Left lung (tissue), 10 donors: ENCODE data around the gene MYH4. TPM values are rescaled to one million over a fixed set of nuclear protein-coding genes. Genes with fewer than 3 reads are reported as not detected.

Experiments used
- ATAC-seq: fragments of 200-7000 bp; cut with Tn5 transposase; one replicate; pipeline ENCODE4 v1.9.1; 2020; ENCODE audit warnings: moderate library complexity
- DNase-seq, 4 donors: peaks; one replicate each; pipeline ENCODE4 v3.0.0-alpha.2; 2013 to 2020
- H3K27ac ChIP-seq, 2 donors: fragments of 200-600 bp; sonication (generic) in 1 of 2; one replicate each; pipeline versions ENCODE4 v1.5.0 to v1.8.0; 2020 to 2021
- H3K27me3 ChIP-seq, 2 donors: fragments of 200-600 bp; sonication (generic) in 1 of 2; one replicate each; pipeline versions ENCODE4 v1.5.0 to v1.8.0; 2020 to 2021
- H3K36me3 ChIP-seq, 2 donors: fragments of 200-600 bp; sonication (generic) in 1 of 2; one replicate each; pipeline versions ENCODE4 v1.5.0 to v1.8.0; 2020 to 2021
- H3K4me1 ChIP-seq, 2 donors: fragments of 200-600 bp; one replicate each; pipeline ENCODE4 v1.8.0; 2021
- H3K4me3 ChIP-seq, 2 donors: fragments of 200-600 bp; sonication (generic) in 1 of 2; one replicate each; pipeline versions ENCODE4 v1.5.0 to v1.8.0; 2020 to 2021; ENCODE audit warnings: mild to moderate bottlenecking in 1 of 2
- H3K9me3 ChIP-seq, 2 donors: fragments of 200-600 bp; sonication (generic) in 1 of 2; one replicate each; pipeline versions ENCODE4 v1.5.0 to v1.8.0; 2020 to 2021
- intact Hi-C, 2 donors: fragments of 100-400 bp; cut with DNase I; formaldehyde crosslinking; loops; one replicate each; pipeline versions ENCODE4 v1.11.2 to v1.14.2; 2022
- polyA plus RNA-seq, 6 donors: library from polyadenylated mRNA; unstranded; fragments of 120-200 nt; gene quantifications; one replicate each; pipeline ENCODE4 v1.2.1, GENCODE V29; 2013; ENCODE audit not compliant: insufficient read length in 6 of 6
- total RNA-seq, 2 donors: library from RNA; stranded (reverse); fragmentation: NEBNext Ultra II Directional; extraction: Animal tissue kit (Norgen Biotek cat#: 25700); gene quantifications; one replicate each; pipeline ENCODE4 v1.2.1, GENCODE V29; 2021
- TF ChIP-seq, protein P1 (sequence below), 2 donors: fragments of 200-600 bp; sonication (generic) in 1 of 2; IDR thresholded peaks; one replicate each; pipeline versions ENCODE4 v1.5.0 to v1.8.0; 2021; ENCODE audit warnings: antibody characterized with exemption in 2 of 2
- donor health status: DM: no; HTN: yes; CAD: no.
- donor health status: DM: no; HTN: no; CAD: no.

MYH4 gene
- total and polyA plus RNA-seq, 8 donors, result not detected

GRCh38 chr17:10429421-10430045, 39.8 kb downstream of the MYH4 start:
- ATAC-seq (no peak), DNase-seq (no peak)
- Histone ChIP-seq H3K9me3 (peaks cover 0 to 6% of the 10 kb centered on the region in 2 donors), H3K4me3 (no peak overlapping the region), H3K4me1 (no peaks in the 10 kb centered on the region), H3K36me3 (no peaks in the 10 kb centered on the region), H3K27ac (no peak overlapping the region), H3K27me3 (no peaks in the 10 kb centered on the region)
- intact Hi-C loops, result no loop called here
- TF ChIP-seq, protein P1, sequence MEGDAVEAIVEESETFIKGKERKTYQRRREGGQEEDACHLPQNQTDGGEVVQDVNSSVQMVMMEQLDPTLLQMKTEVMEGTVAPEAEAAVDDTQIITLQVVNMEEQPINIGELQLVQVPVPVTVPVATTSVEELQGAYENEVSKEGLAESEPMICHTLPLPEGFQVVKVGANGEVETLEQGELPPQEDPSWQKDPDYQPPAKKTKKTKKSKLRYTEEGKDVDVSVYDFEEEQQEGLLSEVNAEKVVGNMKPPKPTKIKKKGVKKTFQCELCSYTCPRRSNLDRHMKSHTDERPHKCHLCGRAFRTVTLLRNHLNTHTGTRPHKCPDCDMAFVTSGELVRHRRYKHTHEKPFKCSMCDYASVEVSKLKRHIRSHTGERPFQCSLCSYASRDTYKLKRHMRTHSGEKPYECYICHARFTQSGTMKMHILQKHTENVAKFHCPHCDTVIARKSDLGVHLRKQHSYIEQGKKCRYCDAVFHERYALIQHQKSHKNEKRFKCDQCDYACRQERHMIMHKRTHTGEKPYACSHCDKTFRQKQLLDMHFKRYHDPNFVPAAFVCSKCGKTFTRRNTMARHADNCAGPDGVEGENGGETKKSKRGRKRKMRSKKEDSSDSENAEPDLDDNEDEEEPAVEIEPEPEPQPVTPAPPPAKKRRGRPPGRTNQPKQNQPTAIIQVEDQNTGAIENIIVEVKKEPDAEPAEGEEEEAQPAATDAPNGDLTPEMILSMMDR (IDR thresholded peaks at IDR 0.05), result no peak

GRCh38 chr17:10428781-10429180, 40.6 kb downstream of the MYH4 start:
- ATAC-seq (no peak), DNase-seq (no peak)
- Histone ChIP-seq H3K27ac (no peak overlapping the region), H3K4me3 (no peak overlapping the region), H3K36me3 (no peaks in the 10 kb centered on the region), H3K4me1 (no peaks in the 10 kb centered on the region), H3K9me3 (peaks cover 0 to 6% of the 10 kb centered on the region in 2 donors), H3K27me3 (no peaks in the 10 kb centered on the region)
- TF ChIP-seq, protein P1 (IDR thresholded peaks at IDR 0.05), result no peak
- intact Hi-C loops, result no loop called here

DNA sequence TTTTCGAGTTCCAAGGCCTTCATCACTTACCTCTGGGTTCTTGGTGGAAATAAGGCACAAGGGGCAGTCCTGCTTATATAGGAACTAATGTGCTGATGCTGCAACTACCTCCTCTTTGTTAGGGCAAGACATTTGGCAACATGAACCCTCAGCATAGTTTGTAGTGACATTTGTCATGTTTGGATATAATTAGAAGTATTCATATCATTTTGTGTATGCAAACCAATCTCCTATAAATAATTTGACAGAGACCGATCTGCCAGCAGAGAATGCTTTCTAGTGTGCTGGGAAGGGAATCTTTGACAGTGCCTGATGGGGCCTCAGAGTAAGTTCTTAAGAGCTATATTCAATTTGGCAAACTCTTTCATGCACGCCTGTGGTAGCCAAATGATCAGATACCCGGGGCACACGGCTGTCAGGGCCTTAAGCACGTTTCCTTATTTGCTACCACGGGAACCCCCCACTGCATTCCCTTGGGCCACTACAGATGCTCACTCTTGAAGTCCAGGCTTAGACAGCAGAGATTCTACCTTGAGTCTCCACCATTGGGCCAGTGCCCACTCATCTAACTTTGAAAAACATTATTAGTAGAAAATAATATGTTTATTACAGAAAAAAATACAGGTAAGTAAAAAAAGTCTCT, 47.3 kb downstream of the MYH4 start, which contains the start of gene MYH8:
MYH8 (minus strand) TSS at position 51 of the 643 bp plus-strand sequence. CDS start 1,723 bp downstream, outside the sequence.
- Histone ChIP-seq H3K27ac (no peak within 1 kb of the TSS), H3K36me3 (no peaks in the 10 kb centered on the region), H3K4me3 (no peak within 1 kb of the TSS), H3K27me3 (no peaks in the 10 kb centered on the region), H3K9me3 (no peaks in the 10 kb centered on the region), H3K4me1 (no peaks in the 10 kb centered on the region)
- intact Hi-C loops, result no loop called here
- TF ChIP-seq, protein P1 (IDR thresholded peaks at IDR 0.05), result no peak
- DNase-seq (no peak), ATAC-seq (no peak)

DNA sequence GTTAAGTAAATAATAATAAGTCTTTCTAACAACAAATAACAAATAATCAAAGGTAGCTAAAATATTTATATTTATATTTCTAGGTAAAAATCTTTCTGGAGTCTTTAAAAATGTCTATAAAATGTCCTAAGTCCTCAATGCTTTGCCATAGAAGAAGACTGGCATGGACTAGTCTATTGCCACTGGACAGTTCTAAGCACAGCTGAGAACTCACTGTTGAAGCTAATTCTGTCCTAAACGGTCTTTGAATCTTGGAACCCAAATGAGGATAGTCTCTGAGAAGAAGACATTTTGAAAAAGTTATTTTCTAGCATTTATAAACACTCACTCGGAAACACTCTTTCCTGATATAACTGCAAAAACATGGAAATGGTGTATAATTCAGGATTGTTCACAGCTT, 48.1 kb downstream of the MYH4 start:
- TF ChIP-seq, protein P1 (IDR thresholded peaks at IDR 0.05), result no peak
- no peak for DNase-seq
- Histone ChIP-seq H3K36me3 (no peaks in the 10 kb centered on the region), H3K4me3 (no peak overlapping the region), H3K27ac (no peak overlapping the region), H3K27me3 (no peaks in the 10 kb centered on the region), H3K4me1 (no peaks in the 10 kb centered on the region), H3K9me3 (no peaks in the 10 kb centered on the region)
- no peak for ATAC-seq
- intact Hi-C loops, result no loop called here

DNA sequence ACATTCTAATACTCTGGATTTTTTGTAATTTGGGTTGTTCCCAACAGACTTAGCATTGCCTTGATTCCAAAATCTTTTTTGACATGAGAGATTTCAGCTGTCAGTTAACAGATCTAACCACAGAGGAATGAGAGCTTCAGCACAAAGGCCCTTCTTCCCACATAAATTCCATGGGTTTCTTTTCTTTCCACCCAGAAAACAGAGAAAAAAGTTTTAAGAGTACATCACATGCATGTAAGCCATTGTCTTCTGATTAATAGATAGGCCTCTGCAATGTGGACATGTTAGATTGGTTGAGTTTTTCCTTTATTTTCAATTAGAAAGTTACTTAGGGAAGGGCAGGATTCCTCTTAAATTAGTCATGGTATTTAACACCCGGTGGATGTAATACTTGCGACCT, 48.5 kb downstream of the MYH4 start:
- Histone ChIP-seq H3K4me1 (no peaks in the 10 kb centered on the region), H3K9me3 (no peaks in the 10 kb centered on the region), H3K27ac (no peak overlapping the region), H3K36me3 (no peaks in the 10 kb centered on the region), H3K4me3 (no peak overlapping the region), H3K27me3 (no peaks in the 10 kb centered on the region)
- ATAC-seq (no peak), DNase-seq (no peak)
- intact Hi-C loops, result no loop called here
- TF ChIP-seq, protein P1 (IDR thresholded peaks at IDR 0.05), result no peak
